HG03064 (cell line): Measurements from ENCODE around the gene PRR33.

Source experiments
- ATAC-seq: cut with Tn5 transposase; IDR thresholded peaks from one replicate; pipeline ENCODE4 v1.9.1; 2021; ENCODE audit warnings: low read depth; ENCODE audit not compliant: unreplicated experiment

Gene PRR33

DNA sequence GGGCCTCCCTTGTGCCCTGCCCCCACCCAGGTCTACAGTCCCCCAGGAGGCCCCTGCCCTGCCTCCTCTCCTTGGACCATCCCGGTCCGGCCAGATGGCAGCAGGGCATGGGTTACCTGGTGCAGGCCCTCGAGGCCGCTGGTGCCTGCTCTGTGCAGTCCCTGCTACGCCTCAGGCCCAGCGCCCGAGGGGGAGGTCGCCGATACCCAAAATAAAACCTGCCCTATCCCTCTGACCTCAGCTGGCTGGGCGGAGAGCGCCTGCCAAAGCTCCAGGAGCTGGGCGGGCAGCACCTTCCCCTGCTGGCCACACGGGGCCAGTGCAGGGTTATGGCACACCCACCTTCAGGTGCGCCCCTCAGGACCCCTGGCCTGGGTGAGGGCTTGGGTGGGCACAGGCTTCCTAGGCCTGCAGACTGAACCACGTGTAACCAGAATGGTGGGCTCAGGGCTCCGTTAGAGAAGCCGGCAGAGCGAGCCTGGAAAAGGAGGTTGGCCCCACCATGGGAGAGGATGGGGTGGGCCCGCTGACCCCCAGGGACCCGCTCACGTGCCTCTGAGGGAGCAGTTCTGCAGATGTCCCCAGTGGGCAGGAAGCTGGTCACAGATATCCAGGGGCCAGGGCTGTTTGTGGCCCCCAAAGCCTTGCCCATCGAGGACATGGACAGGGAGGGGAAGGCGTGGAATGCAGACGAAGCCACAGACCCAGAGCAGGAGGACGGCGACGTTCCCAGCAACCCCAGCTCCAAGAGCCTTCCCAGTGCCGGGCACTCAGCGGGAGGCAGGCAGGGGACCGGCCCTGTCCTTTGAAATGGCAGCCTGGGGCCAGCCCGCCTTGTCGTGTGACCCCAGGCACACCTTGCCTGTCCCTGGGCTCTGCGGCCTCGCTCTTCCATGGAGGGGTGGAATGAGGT lies 26.1 kb upstream of the PRR33 start:
- no peak for ATAC-seq

DNA sequence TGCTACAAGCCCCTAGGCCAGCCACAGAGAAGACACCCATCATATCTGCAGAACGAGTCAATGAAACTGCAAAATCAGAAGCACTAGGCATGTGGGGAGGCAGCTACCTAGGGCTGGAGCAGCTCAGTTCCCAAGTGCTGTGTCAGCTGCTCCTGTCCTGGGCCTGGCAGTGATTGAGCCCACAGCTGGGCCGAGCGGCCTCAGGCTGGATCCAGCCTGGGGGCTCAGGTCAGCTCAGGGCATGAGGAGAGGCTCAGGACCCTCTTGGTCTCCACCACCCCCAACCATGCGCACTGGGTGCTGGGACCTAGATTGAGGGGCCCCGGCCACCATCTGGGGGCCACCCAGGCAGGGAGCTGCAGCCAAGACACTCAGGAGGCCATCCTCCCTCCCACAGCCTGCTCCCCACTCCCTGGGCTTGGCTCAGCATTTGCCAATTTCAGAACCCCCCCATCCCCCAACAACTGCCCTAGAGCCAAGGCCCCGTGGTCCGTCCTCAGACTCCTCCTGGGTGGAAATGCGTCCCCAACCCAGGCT lies 25.4 kb upstream of the PRR33 start:
- ATAC-seq, result no peak

- ATAC-seq, result no peak
Measured at GRCh38 chr11:1916132-1916985, 24.7 kb upstream of the PRR33 start.

- ATAC-seq, result no peak
Measured at GRCh38 chr11:1915795-1916131, 24.1 kb upstream of the PRR33 start.

GRCh38 chr11:1913271-1914060 lies 21.8 kb upstream of the PRR33 start:
- no peak for ATAC-seq

DNA sequence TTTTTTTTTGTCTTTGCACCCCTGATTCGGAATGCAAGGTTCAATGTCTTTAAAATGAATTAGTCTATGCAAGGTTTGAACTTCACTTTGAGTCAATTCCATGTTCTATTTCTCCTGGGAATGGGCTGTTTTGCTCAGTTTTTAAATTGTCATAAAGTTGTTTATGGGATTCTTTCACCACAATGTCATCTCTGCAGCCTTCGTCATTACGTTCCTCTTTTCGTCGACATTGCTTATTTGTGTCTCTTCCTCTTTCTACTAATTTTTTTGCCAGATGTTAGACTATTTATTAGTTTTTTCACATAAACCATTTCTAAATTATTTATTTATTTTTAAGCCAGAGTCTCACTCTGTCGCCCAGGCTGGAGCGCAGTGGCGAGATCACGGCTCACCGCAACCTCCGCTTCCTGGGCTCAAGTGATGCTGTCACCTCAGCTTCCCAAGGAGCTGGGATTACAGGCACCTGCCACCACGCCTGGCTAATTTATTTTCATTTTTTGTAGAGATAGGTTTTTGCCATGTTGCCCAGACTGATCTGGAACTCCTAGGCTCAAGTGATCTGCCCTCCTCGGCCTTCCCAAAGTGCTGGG lies 20.7 kb upstream of the PRR33 start:
- ATAC-seq, result no peak

DNA sequence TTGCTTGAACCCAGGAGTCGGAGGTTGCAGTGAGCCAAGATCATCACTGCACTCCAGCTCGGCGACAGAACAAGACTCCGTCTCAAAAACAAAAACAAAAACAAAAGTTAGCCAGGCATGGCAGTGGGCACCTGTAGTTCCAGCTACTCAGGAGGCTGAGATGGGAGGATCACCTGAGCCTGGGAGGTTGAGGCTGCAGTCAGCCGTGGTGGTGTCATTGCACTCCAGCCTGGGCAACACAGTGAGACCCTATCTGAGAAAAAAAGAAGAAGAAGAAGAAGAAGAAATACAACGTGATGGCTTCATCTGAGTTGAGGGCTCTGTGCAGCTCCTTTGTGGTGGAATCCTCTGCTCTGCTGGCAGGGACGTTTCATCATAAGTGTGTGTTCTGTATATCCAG lies 17.8 kb upstream of the PRR33 start:
- no peak for ATAC-seq

- ATAC-seq, result no peak
Measured at GRCh38 chr11:1908618-1909017, 16.9 kb upstream of the PRR33 start.

DNA sequence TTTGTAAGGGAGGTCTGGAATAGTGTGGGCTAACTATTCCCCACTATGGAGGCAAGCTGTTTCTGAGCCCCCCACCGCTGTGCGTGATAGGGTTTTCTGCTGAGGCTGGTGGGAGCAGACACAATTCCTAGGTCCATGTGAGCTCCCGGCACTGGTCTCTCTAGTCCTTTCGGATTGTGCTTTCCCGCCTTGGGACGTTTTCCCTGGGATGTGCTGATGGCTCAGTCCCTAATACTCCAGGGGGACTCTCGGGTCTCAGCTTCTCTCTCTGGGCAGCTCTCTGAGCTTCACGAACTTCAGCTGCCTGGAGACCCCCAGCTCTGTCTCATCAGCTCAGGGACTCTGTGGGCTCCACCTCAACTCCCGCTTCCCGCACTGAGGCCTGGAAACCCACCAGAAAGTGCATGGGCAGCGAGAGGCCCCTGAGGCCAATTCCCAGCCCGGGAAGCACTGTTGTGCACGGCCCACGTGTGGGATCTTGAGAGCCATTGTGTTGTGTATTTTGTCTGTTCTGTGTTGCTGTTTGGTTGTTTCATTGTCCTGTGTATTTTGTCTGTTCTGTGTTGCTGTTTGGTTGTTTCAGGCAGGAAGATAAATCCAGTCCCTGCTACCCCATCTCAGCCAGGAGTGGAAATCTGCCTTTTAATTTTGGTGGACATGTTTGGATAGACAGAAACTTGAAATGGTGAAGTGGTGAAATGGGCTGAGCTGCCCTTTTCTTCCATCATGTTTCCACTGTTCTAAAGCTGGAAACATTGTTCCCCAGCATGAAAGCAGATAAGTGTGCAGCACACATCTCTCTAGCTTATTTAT lies 15.1 kb upstream of the PRR33 start:
- ATAC-seq, result no peak

DNA sequence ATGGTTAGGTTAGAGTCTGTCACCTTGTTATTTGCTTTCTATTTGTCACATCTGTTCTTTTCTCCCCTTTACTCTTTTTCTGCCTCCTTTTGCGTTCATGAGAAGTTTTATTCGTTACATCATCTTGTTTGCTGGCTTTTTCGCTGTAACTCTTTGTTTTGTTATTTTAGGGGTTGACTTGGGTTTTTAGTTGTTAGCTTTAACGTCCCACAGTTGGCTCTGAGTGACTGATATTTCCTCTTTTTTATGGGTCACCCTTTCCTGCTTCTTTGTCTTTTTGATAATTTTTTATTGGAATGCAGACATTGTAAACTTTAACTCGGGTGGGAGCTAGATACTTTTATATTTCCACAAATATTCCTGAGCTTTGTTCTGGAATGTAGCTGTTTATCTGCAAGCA lies 14.5 kb upstream of the PRR33 start:
- no peak for ATAC-seq

DNA sequence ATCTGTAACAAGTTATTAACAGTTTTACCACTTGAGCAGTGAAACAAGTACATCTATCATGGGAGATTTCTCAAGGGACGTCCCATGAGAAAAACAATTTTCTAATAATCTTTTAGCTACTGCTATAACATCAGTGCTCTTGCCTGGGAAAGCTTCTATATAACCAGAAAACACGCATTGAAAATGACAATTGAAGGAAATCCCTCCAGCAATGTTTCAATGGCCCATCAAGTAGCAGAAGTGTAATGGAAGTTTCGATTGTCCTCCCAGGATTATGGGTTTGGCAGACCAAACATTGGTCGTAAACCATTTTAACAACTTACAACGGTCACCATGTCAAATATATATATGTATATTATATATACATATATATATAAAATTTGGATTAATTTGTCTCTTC lies 8.0 kb upstream of the PRR33 start:
- ATAC-seq, result no peak

GRCh38 chr11:1899090-1899489 lies 7.4 kb upstream of the PRR33 start:
- no peak for ATAC-seq

GRCh38 chr11:1896923-1897322 lies 5.2 kb upstream of the PRR33 start:
- no peak for ATAC-seq

GRCh38 chr11:1896468-1896867 lies 4.8 kb upstream of the PRR33 start:
- ATAC-seq, result no peak

- ATAC-seq, result no peak
Measured at GRCh38 chr11:1894759-1895158, 3.1 kb upstream of the PRR33 start.

DNA sequence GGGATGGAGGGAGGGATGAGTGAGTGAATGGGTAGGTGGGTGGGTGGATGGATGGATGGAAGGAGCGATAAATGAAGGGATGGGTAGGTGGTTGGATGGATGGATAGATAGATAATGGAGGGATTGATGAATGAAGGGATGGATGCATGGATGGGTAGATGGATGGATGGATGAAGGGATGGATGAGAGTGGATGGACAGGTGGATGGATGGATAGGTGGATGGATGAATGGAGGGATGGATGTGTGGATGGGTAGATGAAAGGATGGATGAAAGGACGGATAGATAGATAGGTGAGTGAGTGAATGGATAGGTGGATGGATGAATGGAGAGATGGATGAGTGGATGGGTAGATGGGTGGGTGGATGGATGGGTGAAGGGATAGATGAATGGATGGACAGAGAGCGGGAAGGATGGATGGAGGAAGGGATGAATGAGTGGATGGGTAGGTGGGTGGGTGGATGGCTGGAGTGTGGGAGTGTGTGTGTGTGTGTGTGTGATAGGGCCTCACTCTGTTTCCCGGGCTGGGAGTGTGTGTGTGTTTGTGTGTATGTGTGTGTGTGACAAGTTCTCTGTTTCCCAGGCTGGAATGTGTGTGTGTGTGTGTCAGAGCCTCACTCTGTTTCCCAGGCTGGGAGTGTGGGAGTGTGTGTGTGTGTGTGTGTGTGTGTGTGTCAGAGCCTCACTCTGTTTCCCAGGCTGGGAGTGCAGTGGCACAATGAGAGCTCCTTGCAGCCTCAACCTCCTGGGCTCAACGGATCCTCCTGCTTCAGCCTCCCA lies 2.1 kb upstream of the PRR33 start:
- no peak for ATAC-seq

DNA sequence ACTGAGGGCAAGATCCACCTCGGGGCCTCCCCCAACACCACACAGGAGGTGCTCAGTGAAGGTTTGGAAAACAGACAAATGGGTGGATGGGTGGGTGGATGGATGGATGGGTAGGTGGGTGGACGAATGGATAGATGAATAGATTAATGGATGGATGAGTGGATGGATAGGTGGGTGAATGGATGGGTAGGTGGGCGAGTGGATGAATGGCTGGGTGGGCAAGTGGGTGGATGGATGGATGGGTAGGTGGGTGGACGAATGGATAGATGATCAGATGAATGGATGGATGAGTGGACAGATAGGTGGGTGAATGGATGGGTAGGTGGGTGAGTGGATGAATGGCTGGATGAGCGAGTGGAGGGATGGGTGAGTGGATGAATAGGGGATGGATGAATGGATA lies 863 bp upstream of the PRR33 start:
- ATAC-seq, result no peak

DNA sequence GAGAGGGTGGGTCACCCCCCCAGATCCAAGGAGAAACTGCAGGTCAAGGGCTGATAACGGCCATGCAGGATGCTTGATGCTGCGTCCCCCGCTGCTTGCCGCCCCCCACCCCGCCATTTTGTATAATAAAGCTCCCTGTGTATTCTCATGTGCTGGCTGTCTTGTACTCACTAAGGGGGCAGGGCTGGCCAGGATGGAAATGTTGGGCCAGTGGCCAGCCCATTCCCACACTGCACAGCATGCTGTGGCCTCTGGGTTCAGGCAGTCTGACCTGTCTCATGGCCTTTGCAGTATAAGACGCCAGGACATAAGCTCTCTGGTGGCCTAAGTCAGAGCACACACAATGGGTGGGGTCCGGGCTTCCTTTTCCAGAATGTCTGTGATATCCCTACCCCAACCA lies 421 bp upstream of the PRR33 start:
- no peak for ATAC-seq
